GM13977 (cell line): ENCODE measurements around the gene TNFAIP2.

Source experiments
- DNase-seq: peaks from one replicate; pipeline ENCODE4 v3.0.0; 2012; ENCODE audit warnings: low spot score
- in situ Hi-C: fragments of 300-500 bp; cut with MboI; formaldehyde crosslinking; loops from one replicate; pipeline ENCODE4 v1.12.0; 2022; ENCODE audit warnings: low sequenced_read_pairs, low pct_unique_long_range_greater_than_20kb, mixed read lengths, inconsistent platforms; ENCODE audit not compliant: unreplicated experiment
- TF ChIP-seq, protein P1 (sequence below): IDR thresholded peaks from 2 replicates; pipeline ENCODE4 v1.5.1; 2012; ENCODE audit warnings: mild to moderate bottlenecking, control low read depth; ENCODE audit not compliant: insufficient read depth; ENCODE audit errors: extremely low read depth, missing control alignments

Gene TNFAIP2

GRCh38 chr14:103103461-103104388 is 19.5 kb upstream of the TNFAIP2 start:
- in situ Hi-C loops = no loop called here
- TF ChIP-seq, protein P1, sequence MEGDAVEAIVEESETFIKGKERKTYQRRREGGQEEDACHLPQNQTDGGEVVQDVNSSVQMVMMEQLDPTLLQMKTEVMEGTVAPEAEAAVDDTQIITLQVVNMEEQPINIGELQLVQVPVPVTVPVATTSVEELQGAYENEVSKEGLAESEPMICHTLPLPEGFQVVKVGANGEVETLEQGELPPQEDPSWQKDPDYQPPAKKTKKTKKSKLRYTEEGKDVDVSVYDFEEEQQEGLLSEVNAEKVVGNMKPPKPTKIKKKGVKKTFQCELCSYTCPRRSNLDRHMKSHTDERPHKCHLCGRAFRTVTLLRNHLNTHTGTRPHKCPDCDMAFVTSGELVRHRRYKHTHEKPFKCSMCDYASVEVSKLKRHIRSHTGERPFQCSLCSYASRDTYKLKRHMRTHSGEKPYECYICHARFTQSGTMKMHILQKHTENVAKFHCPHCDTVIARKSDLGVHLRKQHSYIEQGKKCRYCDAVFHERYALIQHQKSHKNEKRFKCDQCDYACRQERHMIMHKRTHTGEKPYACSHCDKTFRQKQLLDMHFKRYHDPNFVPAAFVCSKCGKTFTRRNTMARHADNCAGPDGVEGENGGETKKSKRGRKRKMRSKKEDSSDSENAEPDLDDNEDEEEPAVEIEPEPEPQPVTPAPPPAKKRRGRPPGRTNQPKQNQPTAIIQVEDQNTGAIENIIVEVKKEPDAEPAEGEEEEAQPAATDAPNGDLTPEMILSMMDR = no peak
- DNase-seq = no peak

DNA sequence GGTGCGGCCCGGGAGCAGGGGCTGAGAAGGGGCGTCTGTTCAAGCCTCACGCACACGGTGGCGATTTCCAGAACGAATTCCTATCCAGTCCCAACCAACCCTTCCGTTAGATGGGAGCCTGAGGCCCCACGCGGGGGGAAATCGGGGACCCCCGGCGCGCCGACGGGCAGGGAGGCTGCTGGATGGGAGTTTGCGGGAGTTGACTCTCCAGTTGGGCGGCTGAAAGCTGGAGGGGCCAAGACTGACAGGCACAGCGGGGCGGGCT is 18.9 kb upstream of the TNFAIP2 start:
- TF ChIP-seq, protein P1 = no peak
- in situ Hi-C loops = no loop called here
- DNase-seq = no peak

- peak; percentile 94 for DNase-seq
- in situ Hi-C loops = no loop called here
- TF ChIP-seq, protein P1 = peak; percentile 99
Observed at GRCh38 chr14:103104654-103105452, 18.4 kb upstream of the TNFAIP2 start.

DNA sequence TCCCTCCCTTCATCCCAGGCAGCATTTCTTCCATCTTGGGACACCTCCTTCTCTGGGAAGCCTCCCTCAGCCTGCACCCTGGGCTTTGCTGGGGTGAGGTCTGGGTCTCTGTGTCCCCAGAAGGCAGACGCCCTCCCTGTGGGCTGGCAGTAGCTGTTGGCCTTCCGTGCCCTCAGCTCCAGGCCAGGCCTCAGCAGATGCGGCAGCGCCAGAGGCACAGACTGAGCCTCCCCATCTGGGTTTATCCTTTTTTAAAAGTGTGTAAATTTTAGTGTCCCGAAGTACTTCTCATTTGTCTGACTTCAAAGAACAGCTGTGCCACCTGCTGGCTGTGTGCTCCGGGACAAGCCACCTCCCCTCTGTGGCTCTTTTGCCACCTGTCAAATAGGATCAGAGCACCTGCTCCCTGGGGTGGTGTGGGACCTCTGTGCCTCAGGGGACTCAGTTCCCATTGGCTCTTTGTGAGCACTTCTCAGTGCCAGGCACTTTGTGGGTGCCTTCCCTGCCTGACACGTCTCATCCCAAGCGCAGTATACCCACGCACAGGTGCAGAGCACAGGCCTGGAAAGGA is 17.6 kb upstream of the TNFAIP2 start:
- in situ Hi-C loops = no loop called here
- TF ChIP-seq, protein P1 = peak; percentile 40
- DNase-seq = peak; percentile 77

DNA sequence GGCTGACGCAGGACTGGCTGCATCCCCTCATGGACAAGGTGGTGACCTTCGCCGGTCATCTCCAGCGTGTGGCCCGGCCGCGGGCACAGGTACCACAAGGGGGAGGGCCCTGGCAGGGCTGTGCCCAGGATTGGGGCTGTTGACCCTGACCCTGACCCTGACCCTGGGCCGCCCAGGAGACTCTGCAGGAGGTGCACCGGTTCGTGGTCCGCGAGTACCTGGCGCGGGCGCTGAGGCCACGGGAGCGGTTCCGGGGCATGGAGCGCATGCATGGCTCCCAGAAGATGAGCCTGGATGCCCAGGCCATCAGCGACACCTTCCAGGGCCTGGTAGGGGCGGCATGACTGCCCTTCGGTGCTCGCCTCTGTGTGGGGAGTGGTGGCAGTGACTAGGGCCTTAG is 15.8 kb upstream of the TNFAIP2 start:
- in situ Hi-C loops = no loop called here
- DNase-seq = no peak
- TF ChIP-seq, protein P1 = no peak

DNA sequence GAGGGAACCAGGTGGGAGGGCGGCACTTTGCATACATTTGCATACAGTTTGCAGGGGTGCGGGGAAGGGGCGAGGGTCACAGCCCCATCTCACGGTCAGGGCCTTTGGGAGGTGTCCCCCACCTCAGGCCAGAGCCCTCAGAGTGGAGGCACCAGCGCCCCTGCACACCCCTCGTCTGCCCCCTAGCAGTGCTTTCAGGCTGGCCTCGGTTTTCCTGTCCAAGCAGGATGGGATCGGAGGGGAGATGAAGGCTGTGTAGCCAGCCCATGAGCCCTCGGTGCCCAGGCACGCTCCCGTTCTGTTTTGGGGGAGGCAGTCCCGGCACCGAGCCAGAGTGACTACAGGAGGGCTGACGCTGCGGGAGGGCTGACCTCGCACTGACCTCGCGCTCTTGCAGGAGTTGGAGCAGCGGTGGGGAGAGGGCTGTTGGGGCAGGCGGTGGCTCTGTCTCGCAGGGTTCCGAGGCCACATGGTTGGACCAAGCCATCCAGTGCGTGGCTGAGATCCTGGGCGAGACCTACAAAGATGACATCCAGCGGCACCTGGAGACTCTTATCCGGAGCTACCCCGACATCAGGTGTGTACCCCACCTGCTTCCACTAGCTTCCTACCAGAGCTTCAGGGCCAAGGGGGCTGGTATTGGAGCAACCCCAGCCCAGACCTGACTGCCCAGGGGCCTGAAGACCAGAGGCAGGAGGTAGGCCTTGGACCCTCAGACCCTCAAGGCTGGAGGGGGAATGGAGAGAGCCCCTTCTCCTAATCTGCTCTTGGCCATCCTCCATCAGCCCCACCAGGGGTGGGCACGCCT is 15.1 kb upstream of the TNFAIP2 start:
- in situ Hi-C loops = no loop called here
- no peak for DNase-seq
- TF ChIP-seq, protein P1 = no peak
